T-helper 17 cell (primary cell): Measurements from ENCODE around the gene SEC14L6. TPM values are rescaled to one million over a fixed set of nuclear protein-coding genes. Genes with fewer than 3 reads are reported as not detected.
A peak's percentile ranks its signal among the peaks of the same experiment; 100 is the strongest.

ENCODE experiments used
- ATAC-seq: fragments of 150-1000 bp; cut with Tn5 transposase; 2 replicates; pipeline ENCODE4 v1.10.0; 2021; ENCODE audit warnings: mild to moderate bottlenecking, moderate library complexity
- DNase-seq, 3 donors: peaks; one replicate each; pipeline versions ENCODE4 v3.0.0 to v3.0.0-alpha.2; 2020 to 2021
- H3K9me3 ChIP-seq: one replicate; pipeline ENCODE4 v1.7.0; 2013; ENCODE audit warnings: low read length, mild to moderate bottlenecking; ENCODE audit not compliant: control insufficient read depth, poor library complexity, severe bottlenecking
- H3K27ac Mint-ChIP-seq: one replicate; pipeline ENCODE4 v1.8.0; 2022; ENCODE audit warnings: mild to moderate bottlenecking, moderate library complexity, mixed read lengths
- H3K27me3 Mint-ChIP-seq: one replicate; pipeline ENCODE4 v1.8.0; 2022; ENCODE audit warnings: mixed read lengths
- H3K36me3 Mint-ChIP-seq: one replicate; pipeline ENCODE4 v1.8.0; 2022; ENCODE audit warnings: low read depth, mixed read lengths
- H3K4me1 Mint-ChIP-seq: one replicate; pipeline ENCODE4 v1.8.0; 2022; ENCODE audit warnings: mild to moderate bottlenecking, mixed read lengths
- H3K4me3 Mint-ChIP-seq: one replicate; pipeline ENCODE4 v1.8.0; 2022; ENCODE audit warnings: mild to moderate bottlenecking, moderate library complexity, mixed read lengths
- total RNA-seq, 4 donors: library from RNA in 2 of 4; stranded (reverse) in 2 of 4; gene quantifications; one replicate each; pipeline ENCODE4 v1.2.3 and lab custom pipeline; 2022 to 2026

Gene SEC14L6
- total RNA-seq, 2 donors from 2014 or later: not detected

DNA sequence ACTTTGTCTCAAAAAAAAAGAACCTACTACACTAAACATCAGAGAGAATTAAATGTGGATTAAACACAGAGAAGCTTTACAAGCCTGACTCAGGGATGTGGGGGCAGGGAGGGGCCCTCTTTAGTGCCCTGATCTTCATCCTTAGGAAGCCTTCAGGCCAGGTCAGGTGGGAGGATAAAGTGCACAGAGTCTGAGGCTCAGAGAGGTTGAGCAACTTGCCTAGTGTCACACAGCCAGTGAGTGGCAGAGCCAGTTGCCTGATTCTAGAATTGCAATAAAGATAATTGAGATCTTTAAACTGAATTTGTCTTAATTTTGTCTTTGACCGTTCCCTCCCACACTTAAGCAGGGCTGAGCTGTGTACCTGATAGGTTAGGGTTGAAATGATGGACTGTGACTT lies 7.2 kb downstream of the SEC14L6 start:
- no peaks in the 10 kb centered on the region for H3K9me3 ChIP-seq
- Mint-ChIP-seq H3K27ac (no peak overlapping the region), H3K27me3 (peaks cover 40% of the 10 kb centered on the region), H3K36me3 (no peaks in the 10 kb centered on the region), H3K4me3 (no peak overlapping the region), H3K4me1 (no peaks in the 10 kb centered on the region)
- DNase-seq (no peak), ATAC-seq (no peak)

DNA sequence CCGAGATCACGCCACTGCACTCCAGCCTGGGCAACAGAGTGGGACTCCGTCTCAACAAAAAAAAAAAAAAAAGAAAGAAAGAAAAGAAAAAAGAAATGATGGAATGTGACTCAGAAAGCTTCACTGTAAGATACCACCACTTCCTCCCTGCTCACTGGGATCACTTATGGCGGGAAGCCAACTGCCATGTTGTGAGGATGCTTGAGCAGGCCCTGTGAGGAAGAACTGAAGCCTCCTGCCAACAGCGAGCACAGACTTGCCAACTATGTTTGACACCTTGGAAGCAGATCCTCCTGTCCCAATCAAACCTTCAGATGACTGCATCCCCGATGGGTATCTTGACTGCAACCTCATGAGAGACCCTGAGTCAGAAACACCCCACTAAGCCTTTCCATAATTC lies 8.3 kb downstream of the SEC14L6 start:
- H3K9me3 ChIP-seq: no peaks in the 10 kb centered on the region
- peaks cover 3% of the 10 kb centered on the region for H3K36me3 Mint-ChIP-seq
- peaks cover 2% of the 10 kb centered on the region for H3K4me1 Mint-ChIP-seq
- H3K27ac Mint-ChIP-seq: no peak overlapping the region
- H3K4me3 Mint-ChIP-seq: no peak overlapping the region
- peaks cover 37% of the 10 kb centered on the region for H3K27me3 Mint-ChIP-seq
- no peak for DNase-seq
- ATAC-seq: no peak

DNA sequence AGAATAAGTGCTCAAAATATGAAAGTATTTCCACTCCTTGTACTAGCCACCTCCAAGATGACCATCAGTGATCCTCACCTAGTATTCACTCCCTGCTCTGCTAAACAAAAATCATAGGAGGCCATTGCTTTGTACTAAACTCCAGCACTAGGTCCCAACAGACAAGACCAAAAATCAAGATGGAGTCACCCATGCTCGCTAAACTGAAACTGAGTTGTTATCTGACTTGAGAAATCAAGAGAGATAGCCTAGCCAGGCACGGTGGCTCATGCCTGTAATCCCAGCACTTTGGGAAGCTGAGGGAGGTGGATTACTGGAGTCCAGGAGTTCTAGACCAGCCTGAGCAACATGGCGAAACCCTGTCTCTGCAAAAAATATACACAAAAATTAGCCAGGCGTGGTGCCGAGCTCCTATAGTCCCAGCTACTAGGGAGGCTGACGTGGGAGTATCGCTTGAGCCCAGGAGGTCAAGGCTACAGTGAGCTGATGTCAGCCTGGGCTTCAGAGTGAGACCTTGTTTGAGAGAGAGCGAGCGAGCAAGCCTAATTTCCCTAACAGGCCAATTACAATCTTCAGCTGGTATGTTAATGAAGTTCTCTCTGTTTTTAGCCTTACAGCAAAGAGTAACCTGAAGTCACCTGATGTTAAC lies 9.3 kb downstream of the SEC14L6 start:
- Mint-ChIP-seq H3K27me3 (peaks cover 30% of the 10 kb centered on the region), H3K4me1 (peaks cover 2% of the 10 kb centered on the region), H3K27ac (no peak overlapping the region), H3K4me3 (no peak overlapping the region), H3K36me3 (peaks cover 3% of the 10 kb centered on the region)
- H3K9me3 ChIP-seq: no peaks in the 10 kb centered on the region
- ATAC-seq (no peak), DNase-seq (no peak)

DNA sequence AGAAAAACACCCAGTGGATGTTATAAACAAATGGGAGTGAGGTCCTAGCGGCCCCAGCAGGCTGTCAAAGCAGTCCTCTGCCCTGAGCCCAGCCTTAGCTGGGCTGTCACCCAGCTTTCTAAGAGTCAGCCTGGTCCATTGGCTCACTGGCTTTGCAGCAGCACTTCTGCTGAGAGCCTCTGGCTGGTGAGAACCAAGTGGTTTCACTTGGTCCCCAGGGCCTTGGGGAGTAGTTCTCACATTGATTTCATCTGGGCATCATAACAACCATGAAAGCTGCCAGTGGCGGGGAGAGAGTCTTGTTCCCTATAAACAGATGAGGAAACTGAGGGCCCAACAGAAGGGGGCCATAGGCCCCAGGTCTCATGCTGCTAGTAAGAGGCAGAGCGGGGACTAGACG lies 11.4 kb downstream of the SEC14L6 start:
- H3K9me3 ChIP-seq: no peaks in the 10 kb centered on the region
- Mint-ChIP-seq H3K4me1 (peaks cover 2% of the 10 kb centered on the region), H3K27ac (peak overlapping the region; percentile 34), H3K27me3 (peaks cover 23% of the 10 kb centered on the region), H3K36me3 (peaks cover 3% of the 10 kb centered on the region), H3K4me3 (no peak overlapping the region)
- no peak for DNase-seq
- no peak for ATAC-seq

DNA sequence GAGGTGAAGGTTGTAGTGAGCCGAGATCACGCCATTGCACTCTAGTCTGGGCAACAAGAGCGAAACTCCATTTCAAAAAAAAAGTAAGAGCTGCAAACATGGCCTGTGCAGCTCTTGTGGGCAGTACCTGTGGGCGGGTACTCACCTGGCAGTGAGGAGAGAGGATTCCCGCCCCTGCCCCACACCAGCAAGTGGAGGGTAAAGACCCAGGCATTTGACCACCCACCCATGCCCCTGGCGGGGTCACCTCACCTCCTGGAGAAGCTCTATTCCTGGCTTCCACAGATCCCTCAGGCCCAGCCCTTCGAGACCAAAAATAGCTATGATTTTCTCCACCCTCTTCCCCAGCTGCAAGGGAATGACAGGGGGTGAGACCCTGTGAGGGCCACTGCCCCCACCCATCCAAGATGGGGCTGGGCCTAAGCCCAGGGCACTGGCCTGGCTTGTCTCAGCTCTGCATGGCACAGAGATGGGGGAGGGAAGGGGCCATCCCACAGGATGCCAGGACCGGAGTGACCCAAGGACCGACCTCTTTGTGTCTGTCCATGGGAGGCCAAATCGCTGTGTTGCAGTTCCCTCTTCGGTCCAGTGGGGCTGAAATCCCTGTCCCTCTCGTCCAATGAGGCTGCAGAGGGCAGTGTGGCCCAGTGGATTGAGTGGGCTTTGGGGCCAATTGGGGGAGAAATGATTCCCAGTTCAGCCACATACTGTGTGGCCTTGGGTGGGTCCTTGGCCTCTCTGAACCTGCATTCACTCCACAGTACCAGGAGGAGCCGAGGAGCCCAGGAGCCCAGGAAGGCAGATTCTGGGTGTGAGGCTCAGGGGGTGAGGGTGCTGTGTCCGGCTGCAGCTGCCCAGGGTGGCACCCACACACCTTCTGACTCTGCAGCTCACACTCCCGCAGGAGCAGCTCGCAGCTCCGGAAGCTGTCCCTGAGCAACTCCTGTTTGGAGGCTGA lies 14.6 kb downstream of the SEC14L6 start:
- no peaks in the 10 kb centered on the region for H3K9me3 ChIP-seq
- Mint-ChIP-seq H3K36me3 (peaks cover 3% of the 10 kb centered on the region), H3K27me3 (peaks cover 23% of the 10 kb centered on the region), H3K27ac (no peak overlapping the region), H3K4me3 (no peak overlapping the region), H3K4me1 (peaks cover 2% of the 10 kb centered on the region)
- no peak for DNase-seq
- ATAC-seq: no peak

DNA sequence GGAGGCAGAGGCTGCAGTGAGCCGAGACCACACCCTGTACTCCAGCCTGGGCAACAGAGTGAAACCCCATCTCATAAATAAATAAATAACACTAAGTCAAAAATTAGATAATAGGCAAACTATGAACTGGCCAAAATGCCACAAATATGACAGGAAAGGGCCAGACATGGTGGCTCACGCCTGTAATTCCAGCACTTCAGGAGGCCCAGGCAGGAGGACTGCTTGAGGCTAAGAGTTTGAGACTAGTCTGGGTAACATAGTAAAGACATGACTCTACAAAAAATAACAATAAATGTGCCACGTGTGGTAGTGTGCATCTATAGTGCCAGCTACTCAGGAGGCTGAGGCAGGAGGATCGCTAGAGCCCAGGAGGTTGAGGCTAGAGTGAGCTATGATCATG lies 19.9 kb downstream of the SEC14L6 start:
- H3K27ac Mint-ChIP-seq: no peak overlapping the region
- ATAC-seq (no peak), DNase-seq (no peak)
- no peak overlapping the region for H3K4me3 Mint-ChIP-seq
- no peaks in the 10 kb centered on the region for H3K4me1 Mint-ChIP-seq
- peaks cover 32% of the 10 kb centered on the region for H3K27me3 Mint-ChIP-seq
- no peaks in the 10 kb centered on the region for H3K36me3 Mint-ChIP-seq
- H3K9me3 ChIP-seq: no peaks in the 10 kb centered on the region

DNA sequence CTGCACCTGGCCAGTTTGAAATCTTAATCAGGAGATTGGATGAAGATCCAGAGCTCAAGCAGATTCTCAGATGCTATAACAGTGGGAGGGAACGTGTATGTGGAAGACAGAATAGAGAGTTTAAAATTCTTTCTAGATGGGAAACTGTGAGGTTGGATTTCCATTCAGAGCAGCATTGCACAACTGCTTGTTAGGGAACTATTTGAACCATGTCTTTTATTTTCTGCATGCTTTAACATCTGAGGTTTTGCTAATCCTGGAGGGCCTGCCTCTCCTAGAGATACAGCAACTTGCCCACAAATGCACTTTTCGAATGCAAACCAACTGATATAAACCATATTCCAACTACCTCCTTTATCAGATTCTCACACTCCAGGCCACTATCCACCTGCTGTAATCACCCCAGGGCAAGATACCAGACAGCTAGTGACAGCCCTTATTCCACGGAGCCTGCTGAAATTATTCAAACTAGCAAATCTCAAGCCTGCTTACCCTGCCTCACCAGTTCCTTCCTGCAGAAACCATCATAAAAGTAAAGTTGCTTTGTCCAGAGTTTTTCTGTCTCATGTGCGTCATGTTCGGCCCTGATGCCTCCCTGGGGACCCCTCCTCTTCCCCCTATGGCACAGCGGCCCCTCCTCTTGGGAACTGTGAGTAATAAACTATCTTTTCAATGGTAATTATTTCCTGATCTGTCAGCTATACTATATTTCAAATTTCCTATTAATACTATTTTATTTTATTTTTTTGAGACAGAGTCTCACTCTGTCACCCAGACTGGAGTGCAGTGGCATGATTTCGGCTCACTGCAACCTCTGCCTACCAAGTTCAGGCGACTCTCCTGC lies 22.7 kb downstream of the SEC14L6 start:
- Mint-ChIP-seq H3K4me1 (no peaks in the 10 kb centered on the region), H3K4me3 (no peak overlapping the region), H3K27ac (no peak overlapping the region), H3K27me3 (peaks cover 33% of the 10 kb centered on the region), H3K36me3 (no peaks in the 10 kb centered on the region)
- ATAC-seq (no peak), DNase-seq (no peak)
- no peaks in the 10 kb centered on the region for H3K9me3 ChIP-seq

DNA sequence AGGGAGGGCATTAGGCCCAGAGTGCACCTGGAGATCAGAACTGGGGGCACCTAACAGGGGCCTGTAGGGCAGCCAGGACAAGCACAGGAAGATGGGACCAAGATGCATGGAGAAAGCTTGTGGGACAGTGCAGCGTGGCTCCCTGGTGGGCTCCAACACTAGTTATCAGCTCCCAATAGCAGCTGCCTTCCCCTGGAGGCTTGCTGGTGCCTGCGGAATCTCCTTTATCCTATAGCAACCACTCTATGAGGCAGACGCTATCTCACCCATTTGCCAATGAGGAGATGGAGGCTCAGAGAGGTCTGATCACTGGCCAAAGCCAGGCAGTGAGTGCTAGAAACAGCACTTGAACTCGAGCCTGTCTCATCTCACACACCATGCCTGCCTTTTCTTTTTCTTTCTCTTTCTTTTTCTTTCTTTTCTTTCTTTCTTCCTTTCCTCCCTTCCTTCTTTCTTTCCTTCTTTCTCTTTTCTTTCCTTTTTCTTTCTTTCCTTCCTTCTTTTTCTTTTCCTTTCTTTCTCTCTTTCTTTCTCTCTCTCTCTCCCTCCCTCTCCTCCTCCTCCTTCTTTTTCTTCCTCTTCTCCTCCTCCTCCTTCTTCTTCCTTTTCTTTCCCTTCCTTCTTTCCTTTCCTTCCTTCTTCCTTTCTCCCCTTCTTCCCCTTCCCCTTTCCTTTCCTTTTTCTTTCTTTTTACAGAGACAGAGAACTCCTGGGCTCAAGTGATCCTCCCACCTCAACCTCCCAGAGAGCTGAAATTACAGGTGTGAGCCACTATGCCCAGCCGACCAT lies 25.0 kb downstream of the SEC14L6 start:
- Mint-ChIP-seq H3K4me3 (no peak overlapping the region), H3K27me3 (peaks cover 34% of the 10 kb centered on the region), H3K27ac (no peak overlapping the region), H3K4me1 (no peaks in the 10 kb centered on the region), H3K36me3 (no peaks in the 10 kb centered on the region)
- no peak for DNase-seq
- H3K9me3 ChIP-seq: no peaks in the 10 kb centered on the region
- no peak for ATAC-seq

DNA sequence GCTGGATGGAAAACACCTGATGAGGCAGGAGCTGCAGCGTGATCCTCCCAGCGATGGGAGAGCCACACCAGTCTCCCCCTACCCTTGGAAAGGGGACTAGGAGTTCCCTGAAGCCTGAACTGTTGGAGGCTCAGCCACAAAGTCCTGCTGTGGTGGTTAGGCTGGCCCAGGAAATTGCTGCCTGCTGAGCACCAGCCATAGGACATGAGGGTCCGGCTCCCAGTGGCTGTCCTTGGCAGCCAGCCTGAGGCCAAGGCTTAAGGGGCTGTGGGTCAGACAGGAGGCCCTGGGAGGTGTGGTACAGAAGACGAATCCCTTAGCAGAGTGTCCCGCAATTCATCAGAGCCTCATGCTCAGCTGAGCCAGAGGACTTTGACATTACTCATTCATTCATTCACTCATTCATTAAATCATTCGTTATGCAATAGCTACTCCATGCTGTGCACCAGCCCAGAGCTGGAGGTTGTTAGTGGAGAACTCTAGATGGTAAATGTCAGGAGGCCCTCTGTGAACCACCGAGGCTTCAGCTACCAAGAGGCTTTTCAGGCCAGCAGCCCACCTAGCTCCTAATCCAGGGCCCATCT lies 26.6 kb downstream of the SEC14L6 start:
- H3K9me3 ChIP-seq: no peaks in the 10 kb centered on the region
- ATAC-seq (no peak), DNase-seq (no peak)
- Mint-ChIP-seq H3K27me3 (peaks cover 28% of the 10 kb centered on the region), H3K36me3 (no peaks in the 10 kb centered on the region), H3K4me3 (no peak overlapping the region), H3K4me1 (no peaks in the 10 kb centered on the region), H3K27ac (no peak overlapping the region)

DNA sequence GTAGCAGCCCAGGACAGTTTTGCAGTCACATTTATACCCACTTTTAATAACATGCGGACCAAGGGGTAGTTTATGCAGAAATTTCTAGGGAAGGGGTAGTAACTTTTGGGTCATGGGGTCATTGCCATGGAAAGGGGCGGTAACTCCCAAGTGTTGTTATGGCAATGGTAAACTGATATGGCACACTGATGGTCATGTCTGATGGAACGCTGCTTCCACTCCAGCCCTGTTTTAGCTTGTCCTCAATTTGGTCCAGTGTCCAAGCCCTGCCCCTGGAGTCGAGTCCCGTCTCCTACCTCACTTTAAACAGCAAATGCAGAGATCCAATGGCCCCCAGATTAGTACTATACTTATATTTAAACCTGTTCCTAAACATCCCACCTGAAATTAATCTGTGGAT lies 29.8 kb downstream of the SEC14L6 start:
- Mint-ChIP-seq H3K27ac (no peak overlapping the region), H3K4me1 (no peaks in the 10 kb centered on the region), H3K4me3 (no peak overlapping the region), H3K36me3 (no peaks in the 10 kb centered on the region), H3K27me3 (peaks cover 19% of the 10 kb centered on the region)
- ATAC-seq: no peak
- no peak for DNase-seq
- no peaks in the 10 kb centered on the region for H3K9me3 ChIP-seq

DNA sequence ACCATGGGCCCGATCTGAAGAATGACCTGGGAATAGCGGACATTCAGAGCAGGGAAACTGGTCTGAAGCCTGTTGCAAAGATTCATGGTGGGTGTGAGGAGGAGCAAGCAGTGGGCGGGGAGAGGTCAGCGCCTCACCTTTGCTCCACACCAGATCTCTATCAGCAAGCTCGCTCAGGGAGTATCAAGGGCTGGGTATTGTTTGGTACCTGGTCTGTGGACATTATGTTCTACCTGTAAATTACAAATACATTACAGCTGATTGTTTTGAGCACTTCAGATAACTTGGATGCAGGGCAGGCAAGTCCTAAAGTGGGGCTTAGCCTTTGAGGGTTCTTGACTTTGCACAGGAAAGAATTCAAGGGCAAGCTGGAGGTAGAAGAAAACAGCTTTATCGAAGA lies 30.3 kb downstream of the SEC14L6 start:
- Mint-ChIP-seq H3K27me3 (peaks cover 15% of the 10 kb centered on the region), H3K27ac (no peak overlapping the region), H3K4me1 (no peaks in the 10 kb centered on the region), H3K4me3 (no peak overlapping the region), H3K36me3 (no peaks in the 10 kb centered on the region)
- H3K9me3 ChIP-seq: no peaks in the 10 kb centered on the region
- DNase-seq (no peak), ATAC-seq (no peak)

DNA sequence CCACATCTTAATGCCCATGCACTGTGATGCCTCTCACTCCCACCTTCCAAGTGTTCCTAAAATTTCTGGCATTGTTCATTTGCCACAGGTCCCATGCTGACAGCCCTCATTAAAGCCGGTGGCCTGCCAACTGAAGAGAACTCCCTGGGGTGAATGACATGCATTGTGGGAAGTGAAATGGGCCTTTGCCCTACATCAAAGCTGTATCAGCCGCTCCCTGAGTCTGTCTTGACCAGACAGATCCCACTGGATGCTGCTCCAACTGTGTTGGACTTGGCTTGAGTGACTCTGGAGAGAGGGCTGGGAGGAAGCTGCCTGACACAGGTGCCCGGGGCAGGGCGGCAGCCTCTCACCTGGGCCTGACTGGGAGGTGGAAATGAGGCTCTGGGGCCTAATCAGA lies 32.3 kb downstream of the SEC14L6 start:
- Mint-ChIP-seq H3K4me1 (no peaks in the 10 kb centered on the region), H3K27ac (no peak overlapping the region), H3K27me3 (peaks cover 21% of the 10 kb centered on the region), H3K4me3 (peak overlapping the region; percentile 19), H3K36me3 (no peaks in the 10 kb centered on the region)
- DNase-seq (no peak), ATAC-seq (no peak)
- no peaks in the 10 kb centered on the region for H3K9me3 ChIP-seq
